T-cell (primary cell): ENCODE results near the gene RETREG1. TPM values are rescaled to one million over a fixed set of nuclear protein-coding genes. Genes with fewer than 3 reads are reported as not detected.
A peak's percentile ranks its signal among the peaks of the same experiment; 100 is the strongest.

Experiments used
- ATAC-seq, 4 experiments: fragments of 200-7000 bp in 3 of 4; fragments of 150-1000 bp in 1 of 4; cut with Tn5 transposase; replicated peaks in 1 of 4; 1 replicate in 3 of 4; 2 replicates in 1 of 4; pipeline ENCODE4 v1.10.0; 2021; ENCODE audit warnings: moderate library complexity in 3 of 4, mild to moderate bottlenecking in 2 of 4, moderate number of reproducible peaks in 1 of 4
- CTCF ChIA-PET, 2 donors: fragments of 300-600 bp; sonication (Branson Sonifier 250); formaldehyde crosslinking; loops; one replicate each; lab custom pipeline; 2022; ENCODE audit warnings: antibody characterized with exemption in 2 of 2; lab: Charles Lee
- POLR2A ChIA-PET, 2 donors: fragments of 300-600 bp; sonication (Branson Sonifier 250); formaldehyde crosslinking; loops; one replicate each; lab custom pipeline; 2022; ENCODE audit warnings: antibody characterized with exemption in 2 of 2; lab: Charles Lee
- DNase-seq, 35 experiments: peaks; one replicate each; pipeline versions ENCODE4 v3.0.0 to v3.0.0-alpha.2; 2013 to 2023
- H3K27ac ChIP-seq: one replicate; pipeline ENCODE4 v1.5.1; 2013; ENCODE audit warnings: low read length
- H3K27me3 ChIP-seq, 2 experiments: replicated peaks in 1 of 2; 1 replicate in 1 of 2; 2 replicates in 1 of 2; pipeline versions ENCODE4 v1.6.1 to v1.7.0; 2013; ENCODE audit warnings: low read length in 1 of 2, mixed read lengths in 1 of 2; ENCODE audit not compliant: control insufficient read depth in 2 of 2, insufficient read depth in 2 of 2; ENCODE audit errors: extremely low read depth in 1 of 2
- H3K36me3 ChIP-seq, 2 donors: 1 replicate in 1 of 2; 2 replicates in 1 of 2; pipeline versions ENCODE4 v1.6.1 to v1.7.0; 2013; ENCODE audit warnings: low read length in 1 of 2; ENCODE audit not compliant: control insufficient read depth in 2 of 2, insufficient read depth in 1 of 2; ENCODE audit errors: extremely low read depth in 1 of 2
- H3K4me1 ChIP-seq, 2 experiments: 1 replicate in 1 of 2; 2 replicates in 1 of 2; pipeline versions ENCODE4 v1.6.1 to v1.7.0; 2013; ENCODE audit warnings: low read length in 2 of 2, mixed read lengths in 1 of 2; ENCODE audit not compliant: insufficient read depth in 2 of 2, control insufficient read depth in 1 of 2; ENCODE audit errors: extremely low read depth in 1 of 2
- H3K4me3 ChIP-seq, 2 donors: 1 replicate in 1 of 2; 2 replicates in 1 of 2; pipeline versions ENCODE4 v1.5.1 to v1.7.0; 2013; ENCODE audit warnings: mild to moderate bottlenecking in 2 of 2, low read length in 1 of 2, moderate library complexity in 1 of 2; ENCODE audit not compliant: control insufficient read depth in 1 of 2; ENCODE audit errors: extremely low read depth in 1 of 2
- H3K9me3 ChIP-seq: 2 replicates; pipeline ENCODE4 v1.7.0; 2013
- H3K27ac Mint-ChIP-seq, 2 donors: one replicate each; pipeline ENCODE4 v1.8.0; 2020 to 2021; ENCODE audit warnings: mild to moderate bottlenecking in 2 of 2, mixed read lengths in 2 of 2
- H3K27me3 Mint-ChIP-seq, 2 donors: one replicate each; pipeline ENCODE4 v1.8.0; 2021 to 2022; ENCODE audit warnings: mixed read lengths in 2 of 2
- H3K36me3 Mint-ChIP-seq: one replicate; pipeline ENCODE4 v1.8.0; 2021; ENCODE audit warnings: mixed read lengths
- H3K4me1 Mint-ChIP-seq, 3 donors: one replicate each; pipeline ENCODE4 v1.8.0; 2020 to 2022; ENCODE audit warnings: mixed read lengths in 3 of 3, mild to moderate bottlenecking in 1 of 3
- H3K4me3 Mint-ChIP-seq, 3 donors: one replicate each; pipeline ENCODE4 v1.8.0; 2020 to 2022; ENCODE audit warnings: mild to moderate bottlenecking in 3 of 3, mixed read lengths in 3 of 3, moderate library complexity in 3 of 3
- H3K9me3 Mint-ChIP-seq, 3 donors: one replicate each; pipeline ENCODE4 v1.8.0; 2020 to 2022; ENCODE audit warnings: mixed read lengths in 3 of 3
- WGBS: methylation state at CpG from one replicate; pipeline ENCODE4 v1.1.5; 2013; ENCODE audit warnings: missing lambda C conversion rate; ENCODE audit not compliant: insufficient coverage; 5-methylcytosine and 5-hydroxymethylcytosine counted together
- total RNA-seq, 35 experiments: library from RNA in 6 of 35; stranded (reverse) in 6 of 35; fragments of 120-200 nt in 1 of 35; gene quantifications; one replicate each; pipeline versions ENCODE4 v1.2.1 to v1.2.4 and lab custom pipeline; 2013 to 2026

The RETREG1 gene
- total RNA-seq, 5 donors from 2014 or later (not counting 1 experiment from before 2014, with no cell fraction given), result 41.0 to 72.1 (median 55.5) TPM

GRCh38 chr5:16559702-16560101 lies 57.1 kb downstream of the RETREG1 start:
- Mint-ChIP-seq H3K27ac (peak overlapping the region in 1 of 2 donors; percentile 45), H3K36me3 (peaks cover 24% of the 10 kb centered on the region), H3K9me3 (no peaks in the 10 kb centered on the region), H3K4me1 (peaks cover 11 to 38% (median 26%) of the 10 kb centered on the region in 3 donors), H3K4me3 (no peak overlapping the region), H3K27me3 (no peaks in the 10 kb centered on the region)
- Histone ChIP-seq H3K27ac (no peak overlapping the region), H3K36me3 (peaks cover 0 to 6% of the 10 kb centered on the region in 2 donors), H3K4me3 (no peak overlapping the region), H3K4me1 (peaks cover 0 to 2% of the 10 kb centered on the region in 2 experiments), H3K27me3 (no peaks in the 10 kb centered on the region), H3K9me3 (no peaks in the 10 kb centered on the region)
- WGBS, result no CpG with 5 or more reads among the region's 1 CpG
- no peak for DNase-seq
- no peak for ATAC-seq
- CTCF ChIA-PET, result interaction anchor here in 1 of 2 donors (1.0 kb wide), 1 partner anchor 107 kb away, joined by 3 read pairs; no protein-coding TSS in a partner anchor
- POLR2A ChIA-PET, result interaction anchor here in 1 of 2 donors (0.5 kb wide), 1 partner anchor 9 kb away, joined by 4 read pairs; no protein-coding TSS in a partner anchor

DNA sequence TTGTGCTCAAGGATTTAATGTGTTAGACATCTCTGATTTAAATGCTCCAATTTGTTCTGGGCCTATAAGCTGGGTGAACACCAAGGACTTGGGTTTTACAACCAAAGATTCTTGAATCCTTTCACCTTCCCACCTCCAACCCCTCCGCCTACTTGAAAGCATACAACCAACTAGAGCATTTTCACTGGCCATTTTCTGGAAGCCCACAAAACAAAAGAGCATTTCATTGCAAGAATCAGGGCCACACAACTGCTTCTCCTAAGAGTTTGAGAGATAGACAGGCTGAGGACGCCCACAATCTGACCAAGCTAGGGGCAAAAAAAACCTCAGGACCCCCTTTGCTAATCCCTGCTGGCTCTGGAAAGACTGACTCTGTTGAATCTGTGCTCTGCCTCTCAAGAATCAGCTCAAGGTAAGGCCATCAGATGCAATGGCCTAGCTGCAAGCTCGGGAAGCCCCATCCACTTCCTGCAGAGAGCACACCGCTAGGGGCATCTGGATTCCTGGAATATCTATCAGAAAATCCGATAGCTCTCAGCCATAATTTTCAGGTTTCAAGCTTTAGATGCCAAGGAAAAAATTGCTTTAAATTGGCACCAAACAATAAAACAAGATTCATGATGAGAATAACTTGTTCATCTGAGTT lies 57.7 kb downstream of the RETREG1 start:
- Histone ChIP-seq H3K4me3 (no peak overlapping the region), H3K9me3 (no peaks in the 10 kb centered on the region), H3K4me1 (peaks cover 0 to 2% of the 10 kb centered on the region in 2 experiments), H3K27me3 (no peaks in the 10 kb centered on the region), H3K27ac (no peak overlapping the region), H3K36me3 (peaks cover 0 to 3% of the 10 kb centered on the region in 2 donors)
- 92% methylated on average over 5 of the region's 5 CpGs for WGBS
- Mint-ChIP-seq H3K9me3 (no peaks in the 10 kb centered on the region), H3K36me3 (peaks cover 22% of the 10 kb centered on the region), H3K27me3 (no peaks in the 10 kb centered on the region), H3K4me1 (peaks cover 12 to 37% (median 26%) of the 10 kb centered on the region in 3 donors), H3K4me3 (no peak overlapping the region), H3K27ac (peak overlapping the region in 1 of 2 donors; percentile 12)
- DNase-seq (no peak), ATAC-seq (no peak)
- ChIA-PET POLR2A (interaction anchor here in 1 of 2 donors (0.5 kb wide), 1 partner anchor 10 kb away, joined by 4 read pairs; no protein-coding TSS in a partner anchor), CTCF (interaction anchor here in 1 of 2 donors (1.0 kb wide), 1 partner anchor 108 kb away, joined by 3 read pairs; no protein-coding TSS in a partner anchor)

GRCh38 chr5:16557477-16557876 lies 59.3 kb downstream of the RETREG1 start:
- no peaks in the 10 kb centered on the region for H3K27me3 ChIP-seq
- WGBS, result 100% methylated on average over 1 of the region's 4 CpGs
- H3K4me1 ChIP-seq, result peaks cover 0 to 2% of the 10 kb centered on the region in 2 experiments
- ATAC-seq (no peak), DNase-seq (no peak)
- Mint-ChIP-seq H3K27ac (no peak overlapping the region), H3K27me3 (no peaks in the 10 kb centered on the region), H3K36me3 (peaks cover 18% of the 10 kb centered on the region), H3K4me3 (no peak overlapping the region), H3K9me3 (no peaks in the 10 kb centered on the region), H3K4me1 (peaks cover 17 to 45% (median 28%) of the 10 kb centered on the region in 3 donors)
- no peak overlapping the region for H3K27ac ChIP-seq
- no peak overlapping the region for H3K4me3 ChIP-seq
- peaks cover 0 to 3% of the 10 kb centered on the region in 2 donors for H3K36me3 ChIP-seq
- ChIA-PET CTCF (no interaction called here), POLR2A (no interaction called here)
- no peaks in the 10 kb centered on the region for H3K9me3 ChIP-seq

DNA sequence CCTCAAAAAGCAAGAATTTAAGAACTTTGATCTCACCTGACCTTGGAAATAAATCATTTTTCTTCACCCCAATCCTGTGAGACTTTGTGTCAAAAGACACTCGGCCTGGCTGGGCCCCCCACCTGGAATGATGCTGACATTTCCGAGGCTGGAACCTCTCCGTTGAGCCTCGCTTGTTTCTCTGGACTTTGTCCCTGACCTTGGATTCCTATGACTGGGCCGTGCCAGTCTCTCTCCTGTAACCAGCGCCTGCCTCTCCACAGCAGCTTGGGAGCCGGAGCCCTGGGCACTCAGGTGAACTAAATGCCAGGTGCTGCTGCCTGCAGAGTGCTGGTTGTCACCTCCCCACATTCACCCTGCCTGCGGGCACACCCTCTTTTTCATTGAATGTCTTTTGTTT lies 62.7 kb downstream of the RETREG1 start:
- Mint-ChIP-seq H3K4me1 (peaks cover 40 to 62% (median 50%) of the 10 kb centered on the region in 3 donors), H3K27ac (no peak overlapping the region)

GRCh38 chr5:16552666-16553343 lies 64.0 kb downstream of the RETREG1 start:
- H3K27ac ChIP-seq, result no peak overlapping the region
- no peaks in the 10 kb centered on the region for H3K27me3 ChIP-seq
- Mint-ChIP-seq H3K36me3 (peaks cover 18% of the 10 kb centered on the region), H3K9me3 (no peaks in the 10 kb centered on the region), H3K4me1 (peaks cover 41 to 65% (median 59%) of the 10 kb centered on the region in 3 donors), H3K27me3 (no peaks in the 10 kb centered on the region), H3K4me3 (no peak overlapping the region), H3K27ac (no peak overlapping the region)
- H3K4me1 ChIP-seq, result peaks cover 0 to 2% of the 10 kb centered on the region in 2 experiments
- DNase-seq (peak in 34 of 35 experiments; percentile 2 to 64 (median 42)), ATAC-seq (peak; percentile 45 to 88 (median 75))
- ChIA-PET POLR2A (no interaction called here), CTCF (interaction anchor here in 1 of 2 donors (1.0 kb wide), 1 partner anchor 23 kb away, joined by 3 read pairs; no protein-coding TSS in a partner anchor)
- no peak overlapping the region for H3K4me3 ChIP-seq
- H3K36me3 ChIP-seq, result no peaks in the 10 kb centered on the region
- no CpG with 5 or more reads among the region's 7 CpGs for WGBS
- H3K9me3 ChIP-seq, result no peaks in the 10 kb centered on the region

More for the DNA sequence above, 62.7 kb downstream of the RETREG1 start:
- Histone ChIP-seq H3K27ac (no peak overlapping the region), H3K36me3 (no peaks in the 10 kb centered on the region), H3K4me1 (peaks cover 0 to 2% of the 10 kb centered on the region in 2 experiments), H3K9me3 (no peaks in the 10 kb centered on the region), H3K27me3 (no peaks in the 10 kb centered on the region), H3K4me3 (no peak overlapping the region)
- DNase-seq (no peak), ATAC-seq (no peak)
- Mint-ChIP-seq H3K36me3 (peaks cover 21% of the 10 kb centered on the region), H3K9me3 (no peaks in the 10 kb centered on the region), H3K4me3 (no peak overlapping the region), H3K27me3 (no peaks in the 10 kb centered on the region)
- WGBS, result 88% methylated on average over 6 of the region's 8 CpGs
- CTCF ChIA-PET, result no interaction called here
- POLR2A ChIA-PET, result no interaction called here

DNA sequence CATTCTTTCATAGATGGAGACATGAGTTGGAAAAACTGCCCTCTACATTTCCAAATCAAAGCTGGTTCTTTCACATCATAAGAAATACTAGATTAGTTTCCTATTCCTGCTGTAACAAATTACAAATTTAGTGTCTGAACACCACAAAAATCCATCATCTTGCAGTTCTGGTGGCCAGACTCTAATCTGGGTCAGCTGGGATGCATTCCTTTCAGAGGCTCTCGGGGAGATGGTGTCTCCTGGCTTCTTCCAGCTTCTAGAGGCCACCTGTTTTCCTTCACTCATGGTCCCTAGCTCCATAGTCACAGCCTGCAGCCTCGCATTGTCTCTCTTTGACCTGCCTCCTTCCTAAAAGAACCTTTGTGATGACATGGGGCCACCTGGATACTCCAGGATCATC lies 65.2 kb downstream of the RETREG1 start:
- DNase-seq (no peak), ATAC-seq (no peak)
- ChIA-PET POLR2A (no interaction called here), CTCF (interaction anchor here (0.6 to 0.7 kb wide), 3 partner anchors 11 to 184 kb away, joined by 3 to 5 read pairs (median 5); no protein-coding TSS in a partner anchor)
- Mint-ChIP-seq H3K27ac (no peak overlapping the region), H3K27me3 (no peaks in the 10 kb centered on the region), H3K4me1 (peaks cover 45 to 69% (median 65%) of the 10 kb centered on the region in 3 donors), H3K4me3 (no peak overlapping the region), H3K36me3 (peaks cover 17% of the 10 kb centered on the region), H3K9me3 (no peaks in the 10 kb centered on the region)
- H3K27ac ChIP-seq, result no peak overlapping the region
- no peaks in the 10 kb centered on the region for H3K27me3 ChIP-seq
- H3K4me3 ChIP-seq, result no peak overlapping the region
- H3K9me3 ChIP-seq, result no peaks in the 10 kb centered on the region
- 81% methylated on average over 2 of the region's 2 CpGs for WGBS
- H3K4me1 ChIP-seq, result peaks cover 0 to 2% of the 10 kb centered on the region in 2 experiments
- H3K36me3 ChIP-seq, result no peaks in the 10 kb centered on the region
